Measurements from ENCODE around the gene CAT.
"Not testable (repeated sequence)": the region's sequence is repeated elsewhere in the genome, so short reads cannot be mapped to it uniquely, and the experiment has no call there.

The CAT gene

GRCh38 chr11:34423300-34423699, 15.4 kb upstream of the CAT start:
- H3K27ac ChIP-seq: peak overlapping the region; percentile 86
- TF ChIP-seq CTCF (IDR thresholded peaks at IDR 0.05) (no peak), ZFX (IDR thresholded peaks at IDR 0.05; ENCODE audit: borderline replicate concordance) (no peak)

- H3K27ac ChIP-seq: not testable (repeated sequence)
These were observed 13.9 kb upstream of the CAT start for GRCh38 chr11:34424826-34425225.

GRCh38 chr11:34425360-34425759, 13.4 kb upstream of the CAT start:
- no peak overlapping the region for H3K27ac ChIP-seq
- TF ChIP-seq CTCF (IDR thresholded peaks at IDR 0.05): no peak
- TF ChIP-seq ZFX (IDR thresholded peaks at IDR 0.05; ENCODE audit: borderline replicate concordance): no peak

GRCh38 chr11:34425867-34426266, 12.9 kb upstream of the CAT start:
- TF ChIP-seq ZFX (IDR thresholded peaks at IDR 0.05; ENCODE audit: borderline replicate concordance): no peak
- TF ChIP-seq CTCF (IDR thresholded peaks at IDR 0.05): no peak
- no peak overlapping the region for H3K27ac ChIP-seq

- H3K27ac ChIP-seq: no peak overlapping the region
- no peak for TF ChIP-seq ZFX (IDR thresholded peaks at IDR 0.05; ENCODE audit: borderline replicate concordance)
- no peak for TF ChIP-seq CTCF (IDR thresholded peaks at IDR 0.05)
These were observed 12.0 kb upstream of the CAT start for GRCh38 chr11:34426766-34427185.

GRCh38 chr11:34427186-34427805, 11.4 kb upstream of the CAT start:
- TF ChIP-seq ZFX (IDR thresholded peaks at IDR 0.05; ENCODE audit: borderline replicate concordance) (no peak), CTCF (IDR thresholded peaks at IDR 0.05) (no peak)
- no peak overlapping the region for H3K27ac ChIP-seq

GRCh38 chr11:34431979-34432378, 6.8 kb upstream of the CAT start:
- TF ChIP-seq ZFX (IDR thresholded peaks at IDR 0.05; ENCODE audit: borderline replicate concordance): no peak
- no peak for TF ChIP-seq CTCF (IDR thresholded peaks at IDR 0.05)
- H3K27ac ChIP-seq: no peak overlapping the region

GRCh38 chr11:34432822-34433221, 5.9 kb upstream of the CAT start:
- no peak for TF ChIP-seq CTCF (IDR thresholded peaks at IDR 0.05)
- TF ChIP-seq ZFX (IDR thresholded peaks at IDR 0.05; ENCODE audit: borderline replicate concordance): no peak
- H3K27ac ChIP-seq: no peak overlapping the region

Data from 22Rv1 (cell line).